ENCODE data around the gene GIMAP6.
"Not testable (repeated sequence)": the region's sequence is repeated elsewhere in the genome, so short reads cannot be mapped to it uniquely, and the experiment has no call there.

The GIMAP6 gene

GRCh38 chr7:150580638-150581394, 51.4 kb downstream of the GIMAP6 start:
- peak; percentile 17 for DNase-seq

GRCh38 chr7:150579979-150580637, 52.1 kb downstream of the GIMAP6 start:
- DNase-seq: not testable (repeated sequence)

All from hematopoietic multipotent progenitor cell treated with erythropoietin and hydrocortisone succinate and interleukin-3 and kit ligand, for 6 days (in vitro differentiated cells).